GM19467 (cell line): ENCODE measurements around the gene SLC8A3.

ENCODE experiments used
- ATAC-seq: cut with Tn5 transposase; IDR thresholded peaks from one replicate; pipeline ENCODE4 v1.9.1; 2021; ENCODE audit warnings: mild to moderate bottlenecking, moderate library complexity; ENCODE audit not compliant: unreplicated experiment

SLC8A3 gene

GRCh38 chr14:70002589-70003346 is 186.0 kb downstream of the SLC8A3 start:
- no peak for ATAC-seq

- ATAC-seq = no peak
Observed at GRCh38 chr14:70000601-70001000, 188.2 kb downstream of the SLC8A3 start.

GRCh38 chr14:69999261-69999674 is 189.5 kb downstream of the SLC8A3 start:
- no peak for ATAC-seq

DNA sequence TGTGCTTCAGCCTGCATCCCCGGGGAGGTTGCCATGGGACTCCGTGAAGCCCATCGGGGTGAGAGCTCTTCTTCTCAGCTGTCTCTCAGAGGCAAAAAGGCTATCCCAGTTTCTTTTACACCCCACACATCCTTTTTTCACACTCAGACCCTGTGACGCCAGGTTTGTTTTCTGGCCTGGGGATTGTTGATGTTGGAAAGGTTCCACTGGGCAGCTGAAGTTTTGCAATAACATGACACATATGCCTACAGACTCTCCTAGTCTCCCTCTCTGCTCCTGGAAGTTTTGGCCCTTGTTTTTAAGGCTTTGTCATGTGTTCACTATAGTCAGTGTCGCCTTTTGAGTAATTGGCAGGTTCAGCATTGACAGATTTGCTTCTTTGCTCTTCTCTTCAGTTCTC is 190.9 kb downstream of the SLC8A3 start:
- ATAC-seq = no peak

DNA sequence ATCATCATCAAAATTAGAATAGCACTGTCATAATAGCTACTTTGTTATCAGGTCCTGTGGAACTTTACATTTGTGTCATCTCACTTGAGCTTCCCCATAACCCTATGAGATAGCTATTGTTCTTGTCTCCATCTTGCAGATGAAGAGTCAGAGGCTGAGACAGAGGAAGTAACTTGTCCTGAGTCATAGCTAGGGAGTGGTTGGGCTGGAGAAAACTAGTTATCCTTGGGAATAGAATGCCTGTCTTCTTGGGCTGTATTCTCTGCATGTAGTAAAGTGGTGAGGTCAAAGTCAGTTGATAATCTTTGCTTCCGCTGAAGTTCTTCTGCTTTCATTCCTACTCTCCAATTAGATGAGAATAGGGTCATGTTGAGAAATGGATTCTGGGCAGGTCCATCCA is 192.5 kb downstream of the SLC8A3 start:
- ATAC-seq = no peak
